NCI-H2081 (cell line): ENCODE results near the gene STAG2.
"Not testable (repeated sequence)": the region's sequence is repeated elsewhere in the genome, so short reads cannot be mapped to it uniquely, and the experiment has no call there.

ENCODE experiments used
- DNase-seq, 2 experiments: peaks; one replicate each; lab custom pipeline; 2025; lab: John Stamatoyannopoulos, UW

Gene STAG2

DNA sequence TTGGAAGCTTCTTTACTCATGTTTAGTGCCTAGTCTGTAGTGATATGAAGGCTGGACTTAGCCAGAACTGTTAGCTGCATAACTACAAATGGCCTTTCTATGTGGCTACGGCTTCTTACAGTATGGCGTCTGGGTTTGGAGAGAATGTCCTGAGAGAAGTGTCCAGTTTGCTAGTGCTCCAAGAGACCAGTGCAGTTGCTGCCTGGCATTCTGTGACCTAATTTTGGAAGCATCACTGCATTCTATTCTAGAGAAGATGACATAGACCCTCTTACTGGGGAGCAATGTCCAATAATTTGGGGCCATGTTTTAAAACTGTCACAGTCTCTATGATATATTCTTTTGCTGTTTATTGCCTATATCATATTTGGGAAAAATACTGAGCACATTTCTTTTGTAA is 74.2 kb downstream of the STAG2 start:
- no peak for DNase-seq

DNA sequence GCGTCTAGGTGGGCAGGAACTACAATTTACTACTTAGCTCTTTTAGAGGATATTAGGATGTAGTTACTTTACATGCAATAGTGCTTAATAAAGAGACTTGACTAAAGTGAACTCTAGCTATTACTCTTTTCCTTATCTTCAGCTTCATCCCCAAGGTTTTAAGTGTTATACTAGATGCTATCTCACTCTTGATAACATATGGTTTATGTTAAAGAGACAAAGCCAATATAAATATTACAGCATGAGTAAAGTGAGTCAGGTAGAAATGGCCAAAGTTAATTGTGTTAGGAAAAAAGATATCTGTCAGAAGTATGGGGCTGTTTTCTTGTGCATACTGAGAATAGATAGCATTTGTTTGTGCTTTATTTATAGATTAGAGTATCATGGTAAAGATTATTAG is 80.5 kb downstream of the STAG2 start:
- no peak for DNase-seq

DNA sequence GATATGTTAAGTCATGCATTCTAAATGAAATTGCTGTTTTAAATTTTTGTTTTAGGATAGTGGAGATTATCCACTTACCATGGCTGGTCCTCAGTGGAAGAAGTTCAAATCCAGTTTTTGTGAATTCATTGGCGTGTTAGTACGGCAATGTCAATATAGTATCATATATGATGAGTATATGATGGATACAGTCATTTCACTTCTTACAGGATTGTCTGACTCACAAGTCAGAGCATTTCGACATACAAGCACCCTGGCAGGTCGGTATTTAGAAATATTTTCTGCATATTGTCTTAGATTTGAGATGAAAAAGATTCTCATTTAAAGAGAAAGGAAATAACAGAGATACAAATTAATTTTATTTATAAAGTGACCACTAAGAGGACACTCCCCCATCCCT is 83.6 kb downstream of the STAG2 start:
- DNase-seq = no peak

DNA sequence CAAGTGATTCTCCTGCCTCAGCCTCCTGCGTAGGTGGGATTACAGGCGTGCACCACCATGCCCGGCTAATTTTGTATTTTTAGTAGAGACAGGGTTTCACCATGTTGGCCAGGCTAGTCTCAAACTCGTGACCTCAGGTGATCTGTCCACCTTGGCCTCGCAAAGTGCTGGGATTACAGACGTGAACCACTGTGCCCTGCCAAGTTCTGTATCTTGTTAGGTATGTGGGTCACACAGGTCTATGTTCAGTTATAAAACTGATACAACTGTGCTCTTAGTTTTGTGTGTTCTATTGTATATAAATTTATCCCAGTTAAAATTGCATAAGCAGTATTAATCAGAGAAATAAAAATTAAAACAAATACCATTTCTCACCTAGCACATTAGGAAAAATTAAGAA is 122.9 kb downstream of the STAG2 start:
- not testable (repeated sequence) for DNase-seq

DNA sequence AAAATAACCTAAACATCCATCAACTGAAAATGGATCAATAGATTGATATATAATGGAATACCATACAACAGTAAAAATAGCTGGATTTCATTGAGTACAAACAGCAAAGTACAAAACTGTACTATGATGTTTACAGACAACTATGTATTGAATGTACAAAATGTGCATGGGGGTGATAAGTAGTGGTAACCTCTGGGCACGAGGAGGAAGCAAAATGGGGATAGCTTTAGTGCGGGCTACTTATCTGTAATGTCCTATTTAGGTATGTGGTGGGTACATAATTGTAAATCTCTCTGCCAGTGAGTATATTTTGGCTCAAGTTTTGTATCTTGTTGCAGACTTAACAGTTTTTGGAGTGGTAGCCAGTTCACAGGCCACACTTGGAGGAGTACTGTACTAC is 123.6 kb downstream of the STAG2 start:
- no peak for DNase-seq

DNA sequence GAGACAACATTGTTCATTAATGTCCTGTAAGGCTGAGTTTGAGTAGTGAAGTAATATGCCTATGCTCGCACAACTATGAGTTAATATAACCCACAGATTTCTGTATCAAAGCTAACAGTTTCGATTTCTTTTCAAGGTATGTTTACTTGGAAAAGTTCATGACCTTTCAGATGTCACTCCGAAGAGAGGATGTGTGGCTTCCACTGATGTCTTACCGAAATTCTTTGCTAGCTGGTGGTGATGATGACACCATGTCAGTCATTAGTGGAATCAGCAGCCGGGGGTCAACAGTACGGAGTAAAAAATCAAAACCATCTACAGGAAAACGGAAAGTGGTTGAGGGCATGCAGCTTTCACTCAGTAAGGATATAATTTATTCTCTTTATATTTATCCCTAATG is 124.9 kb downstream of the STAG2 start:
- no peak for DNase-seq

DNA sequence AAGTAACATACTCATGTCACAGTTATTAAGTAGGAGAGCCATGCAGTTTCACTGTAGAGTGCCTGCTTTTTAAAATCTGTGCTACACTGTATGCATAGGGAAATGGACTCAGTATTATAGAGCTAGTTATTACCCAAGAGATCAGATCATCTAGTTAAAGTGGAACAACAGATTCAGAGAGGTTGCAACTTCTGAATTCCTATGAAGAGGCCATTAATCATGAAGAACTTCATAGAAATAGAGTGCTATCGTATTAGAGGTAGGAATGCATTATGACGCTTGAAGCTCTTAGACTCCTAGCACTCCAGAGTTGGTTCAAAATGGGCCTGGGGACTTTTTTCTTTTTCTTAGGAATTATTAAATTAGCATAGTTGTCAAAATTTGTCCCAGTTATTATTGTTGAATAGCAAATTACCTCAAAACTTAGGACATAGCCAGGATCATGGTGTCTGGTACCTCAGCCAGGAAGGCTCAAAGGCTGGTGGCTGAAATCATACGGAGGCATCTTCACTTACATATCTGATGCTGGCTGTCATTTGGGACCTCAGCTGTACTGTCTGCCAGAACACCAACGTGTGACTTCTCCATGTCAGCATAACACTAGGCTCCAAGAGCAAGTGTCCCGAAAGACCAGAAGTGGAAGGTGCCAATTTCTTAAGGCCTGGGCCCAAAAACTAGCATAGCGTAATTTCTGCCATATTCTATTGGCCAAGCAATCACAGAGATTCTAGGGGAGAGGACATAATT is 125.7 kb downstream of the STAG2 start:
- DNase-seq = no peak

DNA sequence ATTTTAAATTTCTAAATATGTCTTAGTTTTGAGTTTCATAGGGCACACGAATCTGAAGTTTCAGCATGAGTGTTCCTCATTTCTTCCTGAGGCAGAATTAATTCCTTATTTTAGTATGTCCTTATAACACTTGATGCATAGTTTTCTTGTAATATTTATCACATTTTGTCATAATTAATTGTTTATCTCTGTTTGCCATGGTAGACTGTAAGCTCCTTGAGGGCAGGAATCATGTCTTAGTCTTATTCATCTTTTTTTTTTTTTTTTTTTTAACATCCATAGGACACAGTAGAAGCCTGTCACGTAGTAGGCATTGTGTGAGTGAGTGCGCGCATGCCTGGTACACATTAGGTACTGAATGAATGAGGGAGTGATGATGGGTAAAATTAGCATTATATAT is 131.7 kb downstream of the STAG2 start:
- no peak for DNase-seq

DNA sequence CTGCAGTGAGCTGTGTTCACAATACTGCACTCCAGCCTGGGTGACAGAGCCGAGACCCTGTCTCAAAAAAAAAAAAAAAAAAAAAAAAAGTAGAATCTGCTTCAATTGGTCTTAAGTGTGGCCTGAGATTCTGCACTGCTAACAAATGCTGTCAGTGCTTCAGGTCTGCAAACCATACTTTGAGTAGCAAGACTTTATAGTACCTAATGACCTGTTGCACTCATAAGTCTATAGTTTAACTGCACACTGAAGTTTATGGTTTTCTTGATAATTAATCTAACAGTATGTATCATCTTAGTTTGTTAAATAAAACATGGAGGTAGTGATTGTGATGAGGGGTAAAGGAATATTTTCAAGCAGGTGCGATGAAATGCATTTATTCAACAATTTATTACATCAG is 135.6 kb downstream of the STAG2 start:
- DNase-seq = no peak

DNA sequence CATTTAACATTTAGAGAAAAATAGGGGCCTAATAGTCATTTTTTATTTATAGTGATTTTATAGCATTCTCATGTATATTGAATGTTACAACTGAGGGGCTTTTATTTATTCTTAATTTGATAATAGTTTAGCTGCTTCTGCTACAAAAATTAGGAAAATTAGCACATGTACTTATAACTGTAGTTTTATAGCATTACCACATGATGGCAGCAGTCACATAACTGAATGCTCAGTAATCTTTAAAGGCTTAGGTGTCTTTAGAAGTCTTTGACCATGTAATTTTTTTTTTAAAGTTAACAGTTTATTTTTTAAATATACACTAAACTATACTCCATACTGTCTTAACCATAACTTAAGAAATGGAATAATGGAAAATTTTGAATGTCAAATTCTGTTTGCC is 136.6 kb downstream of the STAG2 start:
- DNase-seq = peak; percentile 51 to 60

DNA sequence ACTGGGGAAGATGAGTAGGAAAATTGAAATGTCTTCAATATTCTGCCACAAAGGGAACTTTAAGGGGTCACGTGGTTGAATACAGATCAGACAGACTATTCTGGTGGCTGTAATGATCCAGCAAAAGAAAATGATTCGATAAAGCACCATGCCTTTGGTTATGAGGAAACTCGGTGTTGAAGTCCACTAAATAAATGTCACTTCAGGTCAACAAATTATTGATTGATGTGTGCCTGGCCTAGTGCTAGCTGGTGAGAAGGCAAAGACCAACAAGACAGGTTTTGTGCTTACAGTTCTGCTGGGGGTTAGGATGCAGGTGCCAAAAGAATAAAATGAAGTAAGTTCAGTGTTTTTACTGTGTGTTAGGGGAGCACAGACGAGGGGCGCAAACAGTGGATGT is 142.5 kb downstream of the STAG2 start:
- no peak for DNase-seq

DNA sequence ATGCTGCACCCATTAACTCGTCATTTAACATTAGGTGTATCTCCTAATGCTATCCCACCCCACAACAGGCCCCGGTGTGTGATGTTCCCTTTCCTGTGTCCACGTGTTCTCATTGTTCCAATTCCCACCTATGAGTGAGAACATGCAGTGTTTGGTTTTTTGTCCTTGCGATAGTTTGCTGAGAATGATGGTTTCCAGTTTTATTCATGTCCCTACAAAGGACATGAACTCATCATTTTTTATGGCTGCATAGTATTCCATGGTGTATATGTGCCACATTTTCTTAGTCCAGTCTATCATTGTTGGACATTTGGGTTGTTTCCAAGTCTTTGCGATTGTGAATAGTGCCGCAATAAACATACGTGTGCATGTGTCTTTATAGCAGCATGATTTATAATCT is 143.0 kb downstream of the STAG2 start:
- DNase-seq = not testable (repeated sequence)

DNA sequence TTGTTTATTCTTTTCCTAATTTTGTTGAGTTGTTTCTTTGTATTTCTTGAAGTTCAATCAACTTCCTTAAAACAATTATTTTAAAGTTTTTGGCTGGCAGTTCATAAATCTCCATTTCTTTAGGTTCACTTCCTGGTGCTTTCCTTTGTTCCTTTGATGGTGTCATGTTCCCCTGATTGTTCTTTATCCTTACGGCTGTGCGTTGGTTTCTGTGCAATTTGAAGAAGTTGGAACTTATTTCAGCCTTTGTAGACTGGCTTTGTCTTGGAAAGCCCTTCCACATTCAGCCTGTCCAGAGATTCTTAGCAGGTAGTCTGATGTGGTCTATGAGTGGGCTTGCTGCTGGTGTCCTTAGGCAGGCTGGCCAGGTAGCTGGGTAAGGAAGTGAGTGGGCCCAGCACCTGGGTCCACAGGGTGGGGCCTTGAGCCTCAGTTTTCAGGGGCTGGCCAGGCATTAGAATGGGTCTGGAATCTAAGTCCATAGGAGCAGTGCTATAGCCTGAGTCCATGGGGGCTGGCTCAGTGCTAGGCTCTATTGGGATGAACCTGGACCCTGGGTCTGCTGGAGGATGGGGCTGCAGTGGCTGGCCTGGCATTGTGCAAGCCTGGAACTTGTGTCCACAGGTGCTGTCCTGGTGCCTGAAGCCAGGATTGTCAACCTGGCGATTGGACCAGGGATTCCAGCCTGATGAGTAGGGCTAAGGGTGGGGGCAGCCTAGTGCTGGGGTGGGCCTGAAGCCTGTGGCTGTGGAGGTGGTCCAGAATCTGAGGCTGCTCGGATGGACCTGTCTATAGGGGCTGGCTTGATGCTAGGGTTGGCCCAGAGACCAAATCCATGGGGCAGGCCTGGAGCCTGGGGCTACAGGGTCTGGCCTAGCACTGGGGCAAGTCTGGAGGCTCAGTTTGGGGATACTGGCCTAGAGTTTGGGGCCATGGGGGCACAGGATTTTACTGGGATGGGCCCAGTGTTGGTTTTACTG is 152.4 kb downstream of the STAG2 start:
- DNase-seq = no peak

DNA sequence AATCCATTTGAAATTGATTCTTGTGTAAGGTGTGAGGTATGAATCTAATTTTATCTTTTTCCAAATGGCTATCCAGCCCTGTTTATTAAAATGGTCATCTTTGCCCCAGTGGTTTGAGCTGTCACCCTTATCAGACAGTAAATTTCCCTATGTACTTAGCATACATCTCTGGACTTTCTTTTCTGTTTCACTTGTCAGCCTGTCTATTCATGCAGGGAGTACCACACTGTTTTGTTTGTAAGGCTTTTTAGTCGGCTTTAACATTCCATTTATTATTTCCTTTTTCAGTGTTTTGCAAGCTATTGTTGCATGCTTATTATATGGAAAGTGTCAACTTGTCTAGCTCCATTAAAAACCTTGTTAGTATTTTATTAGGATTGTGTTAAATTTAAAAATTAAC is 155.8 kb downstream of the STAG2 start:
- no peak for DNase-seq

DNA sequence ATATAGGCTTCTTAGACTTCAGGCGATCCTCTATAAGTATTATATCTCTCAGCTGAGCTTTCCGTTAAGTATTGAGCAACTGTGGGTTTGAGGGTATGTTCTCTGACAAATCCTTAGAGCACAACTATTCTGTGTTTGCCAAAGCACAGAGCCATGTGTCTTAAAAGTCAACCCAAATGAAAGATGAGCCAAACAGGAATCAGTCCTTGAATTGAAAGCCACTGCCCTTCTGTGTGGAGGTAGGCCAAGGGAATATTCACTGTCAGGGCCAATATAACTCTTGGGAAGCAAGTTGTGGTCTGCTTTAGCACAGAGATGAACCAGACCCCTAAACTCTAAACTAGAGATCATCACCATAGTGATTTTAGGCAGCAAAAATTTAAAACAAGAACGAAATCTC is 164.0 kb downstream of the STAG2 start:
- DNase-seq = no peak

DNA sequence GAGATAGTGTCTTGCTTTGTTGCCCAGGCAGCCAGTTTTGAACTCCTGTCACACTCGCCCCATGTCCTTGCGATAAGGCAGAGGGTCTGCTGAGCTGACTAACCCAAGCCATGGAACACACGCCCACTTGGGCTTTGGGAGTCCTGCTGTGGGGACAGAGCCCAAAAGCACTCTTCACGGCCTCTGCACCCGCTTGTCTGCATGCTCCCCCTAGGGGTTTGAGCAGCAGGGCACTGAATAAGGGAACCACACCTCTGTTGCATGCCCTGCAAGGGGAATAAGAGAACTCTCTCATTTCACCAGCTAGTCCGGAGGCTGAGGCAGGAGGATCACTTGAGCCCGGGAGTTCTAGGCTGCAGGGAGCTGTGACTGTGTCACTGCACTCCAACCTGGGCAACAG is 166.0 kb downstream of the STAG2 start:
- no peak for DNase-seq

DNA sequence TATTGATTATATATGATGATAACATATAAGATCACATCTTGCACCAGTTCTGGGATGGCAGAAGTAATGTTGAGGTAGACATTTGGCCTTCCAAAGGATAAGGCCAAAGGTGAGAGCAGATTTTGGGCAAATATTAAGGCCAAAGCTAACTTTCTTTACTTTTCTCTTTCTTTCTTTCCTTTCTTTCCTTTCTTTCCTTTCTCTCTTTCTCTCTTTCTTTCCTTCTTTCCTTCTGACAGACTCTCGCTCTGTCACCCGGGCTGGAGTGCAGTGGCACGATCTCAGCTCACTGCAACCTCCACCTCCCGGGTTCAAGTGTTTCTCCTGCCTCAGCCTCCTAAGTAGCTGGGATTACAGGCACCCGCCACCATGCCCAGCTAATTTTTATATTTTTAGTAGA is 170.9 kb downstream of the STAG2 start:
- not testable (repeated sequence) for DNase-seq

DNA sequence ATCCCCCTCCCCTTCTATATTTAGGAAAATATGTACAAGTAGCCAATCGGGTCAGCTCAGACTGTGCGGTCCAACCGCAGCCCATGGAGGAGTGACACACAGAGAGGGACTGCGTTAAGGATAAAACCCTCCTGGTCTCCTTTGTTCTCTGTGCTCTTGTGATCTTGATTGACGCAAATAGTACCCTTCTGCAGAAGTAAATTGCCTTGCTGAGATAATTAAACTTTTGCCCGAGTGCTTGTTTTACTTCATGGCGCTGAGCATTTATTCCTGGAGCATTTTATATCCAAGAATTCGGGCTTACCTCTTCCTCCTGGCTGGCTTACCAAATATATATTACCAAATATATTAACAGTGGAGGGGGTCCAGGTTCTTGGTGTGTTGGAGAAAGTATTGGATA is 184.2 kb downstream of the STAG2 start:
- DNase-seq = no peak

DNA sequence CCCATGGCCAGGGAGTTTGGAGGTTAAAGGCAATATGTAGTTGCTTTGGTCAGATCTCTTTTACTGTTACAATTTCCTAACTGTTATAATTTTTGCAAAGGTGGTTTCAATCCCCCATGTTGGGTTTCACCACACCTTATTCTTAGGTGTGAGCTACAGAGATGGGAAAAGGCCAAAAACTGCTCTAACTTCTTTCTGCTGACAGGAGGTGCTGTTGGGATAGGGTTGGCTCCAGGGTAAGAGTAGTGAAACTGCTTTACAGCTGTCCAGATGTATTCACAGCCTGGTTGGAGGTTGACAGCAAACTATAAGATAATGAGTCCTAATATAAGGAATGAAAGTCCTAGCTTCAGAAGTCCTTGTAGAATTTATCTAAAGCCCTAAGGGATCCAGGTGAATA is 189.7 kb downstream of the STAG2 start:
- DNase-seq = no peak
